ENCODE measurements around the gene SS18.
"Not testable (repeated sequence)": the region's sequence is repeated elsewhere in the genome, so short reads cannot be mapped to it uniquely, and the experiment has no call there.

The SS18 gene, protein sequence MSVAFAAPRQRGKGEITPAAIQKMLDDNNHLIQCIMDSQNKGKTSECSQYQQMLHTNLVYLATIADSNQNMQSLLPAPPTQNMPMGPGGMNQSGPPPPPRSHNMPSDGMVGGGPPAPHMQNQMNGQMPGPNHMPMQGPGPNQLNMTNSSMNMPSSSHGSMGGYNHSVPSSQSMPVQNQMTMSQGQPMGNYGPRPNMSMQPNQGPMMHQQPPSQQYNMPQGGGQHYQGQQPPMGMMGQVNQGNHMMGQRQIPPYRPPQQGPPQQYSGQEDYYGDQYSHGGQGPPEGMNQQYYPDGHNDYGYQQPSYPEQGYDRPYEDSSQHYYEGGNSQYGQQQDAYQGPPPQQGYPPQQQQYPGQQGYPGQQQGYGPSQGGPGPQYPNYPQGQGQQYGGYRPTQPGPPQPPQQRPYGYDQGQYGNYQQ

DNA sequence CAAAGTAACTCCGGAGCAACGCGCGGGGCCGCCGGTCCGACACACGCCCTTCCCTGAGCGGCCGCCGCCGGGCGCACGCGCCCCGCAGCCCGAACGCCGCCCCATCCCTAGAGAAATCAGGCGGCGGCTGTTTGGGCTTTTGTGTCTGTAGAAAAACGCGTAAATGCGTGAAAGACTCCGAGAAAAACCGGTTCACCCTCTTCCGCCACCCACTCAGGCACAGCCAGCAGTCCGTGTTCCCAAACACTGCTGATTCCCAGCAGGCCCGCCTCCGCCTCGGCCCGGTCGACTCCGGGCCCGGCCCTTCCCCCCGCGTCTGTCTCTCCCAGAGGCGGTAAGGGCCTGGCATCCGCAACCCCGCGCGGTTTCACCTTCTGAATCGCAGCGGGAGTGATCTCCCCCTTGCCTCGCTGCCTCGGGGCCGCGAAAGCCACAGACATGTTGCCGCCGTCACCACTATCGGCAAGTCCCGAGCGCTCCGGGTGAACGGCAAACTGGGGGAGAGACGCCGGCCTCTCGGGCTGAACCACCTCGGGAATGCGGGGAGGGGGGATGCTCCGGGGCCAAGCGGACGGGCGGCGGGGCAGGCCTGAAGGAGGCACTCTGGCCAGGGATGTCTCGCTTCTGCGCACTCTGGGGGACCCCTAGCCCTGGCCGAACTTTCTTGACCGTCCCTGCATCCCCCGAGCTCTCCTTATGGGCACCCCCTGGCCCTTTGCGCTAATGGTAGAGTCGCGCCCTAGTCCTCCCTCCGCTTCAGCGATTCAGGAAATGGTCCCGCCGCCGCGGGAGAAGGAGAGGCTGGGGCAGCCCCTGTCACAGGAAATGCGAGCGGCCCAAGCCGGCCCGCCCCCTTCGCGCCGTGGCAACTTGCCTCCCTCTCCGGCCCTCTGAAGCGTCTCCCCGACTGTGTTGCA is at the start of gene SS18:
SS18 (minus strand) TSS at position 484 of the 917 bp plus-strand sequence; CDS start at position 440, 44 bp downstream.
- DNase-seq = peak; percentile 95

DNA sequence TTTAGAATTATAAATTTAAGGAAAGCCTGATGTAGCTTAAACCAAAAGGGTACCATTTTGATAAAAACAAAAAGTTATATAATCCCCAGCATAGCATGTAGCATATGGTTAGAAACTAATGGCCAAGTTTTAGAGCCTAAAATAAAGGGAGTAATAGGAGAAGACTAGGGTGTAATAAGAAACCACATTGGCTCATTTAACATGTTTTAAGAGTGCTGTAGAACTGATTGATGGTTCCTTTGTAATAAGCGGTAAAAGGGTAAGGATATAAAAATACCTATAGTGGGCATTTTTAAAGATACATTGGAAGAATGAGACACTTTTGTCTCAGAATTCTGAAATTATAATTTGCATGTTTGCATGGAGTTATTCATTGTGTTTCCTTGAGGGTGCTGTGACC is 45.1 kb upstream of the SS18 start:
- no peak for DNase-seq

DNA sequence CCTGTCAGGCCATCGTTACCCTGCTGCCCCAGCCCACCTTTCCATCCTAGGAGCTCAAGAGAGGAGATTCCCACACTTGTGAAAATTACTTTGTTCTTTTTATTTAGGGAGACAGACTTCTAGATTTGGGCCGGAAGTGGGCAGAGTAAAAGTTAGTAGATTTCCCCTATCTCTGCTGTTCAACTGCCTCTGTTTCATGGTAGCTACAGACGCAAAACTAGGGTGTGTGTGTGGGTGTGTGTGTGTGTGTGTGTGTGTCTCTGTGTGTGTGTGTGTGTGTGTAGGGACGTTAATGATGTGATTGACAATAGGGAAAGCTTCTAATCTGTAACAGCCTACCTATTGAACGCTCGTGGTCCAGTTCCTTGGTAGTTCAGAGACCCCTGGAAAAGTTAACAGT is 43.7 kb upstream of the SS18 start:
- DNase-seq = no peak

DNA sequence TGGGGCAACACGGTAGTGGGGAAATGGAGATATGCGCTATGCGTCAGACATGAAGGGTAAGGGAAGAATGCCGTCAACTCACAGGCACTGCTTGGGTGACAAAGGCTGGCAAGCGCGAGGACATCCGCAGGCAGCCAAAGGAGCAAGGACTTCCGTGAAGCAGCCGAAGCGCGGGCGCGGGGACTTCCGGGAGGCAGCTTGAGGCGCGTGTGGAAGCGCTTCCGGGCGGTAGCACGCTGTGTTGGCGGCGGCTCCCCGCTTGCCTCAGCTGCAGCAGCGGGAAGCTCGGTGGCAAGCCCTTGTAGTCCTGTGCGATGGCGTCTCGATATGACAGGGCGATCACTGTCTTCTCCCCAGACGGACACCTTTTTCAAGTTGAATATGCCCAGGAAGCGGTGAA is 43.2 kb upstream of the SS18 start, which contains the start of gene PSMA8:
PSMA8 (plus strand) TSS at position 218 of the 400 bp plus-strand sequence; CDS start at position 315, 97 bp downstream.
- DNase-seq = peak; percentile 36

DNA sequence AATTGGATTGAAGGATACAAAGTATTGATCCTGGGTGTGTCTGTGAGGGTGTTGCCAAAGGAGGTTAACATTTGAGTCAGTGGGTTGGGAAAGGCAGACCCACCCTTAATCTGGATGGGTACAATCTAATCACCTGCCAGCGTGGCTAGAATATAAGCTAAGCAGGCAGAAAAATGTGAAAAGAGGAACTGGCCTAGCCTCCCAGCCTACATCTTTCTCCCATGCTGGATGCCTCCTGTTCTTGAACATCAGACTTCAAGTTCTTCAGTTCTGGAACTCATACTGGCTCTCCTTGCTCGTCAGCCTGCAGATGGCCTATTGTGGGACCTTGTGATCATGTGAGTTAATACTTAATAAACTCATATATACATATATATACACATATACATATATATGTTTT is 37.8 kb upstream of the SS18 start:
- not testable (repeated sequence) for DNase-seq

DNA sequence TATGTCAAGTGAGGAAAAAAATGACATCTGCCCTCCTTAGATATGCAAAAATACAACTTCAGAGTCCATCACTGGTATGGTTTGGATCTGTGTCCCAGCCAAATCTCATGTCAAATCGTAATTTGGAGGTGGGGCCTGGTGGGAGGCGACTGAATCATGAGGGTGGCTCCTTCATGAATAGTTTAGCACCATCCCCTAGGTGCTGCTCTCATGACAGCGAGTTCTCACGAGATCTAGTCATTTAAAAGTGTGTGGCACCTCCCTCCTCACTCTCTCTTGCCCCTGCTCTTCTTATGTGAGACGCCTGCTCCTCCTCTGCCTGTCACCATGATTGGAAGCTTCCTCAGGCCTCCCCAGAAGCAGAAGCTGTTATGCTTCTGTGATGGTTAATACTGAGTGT is 37.4 kb upstream of the SS18 start:
- DNase-seq = no peak

DNA sequence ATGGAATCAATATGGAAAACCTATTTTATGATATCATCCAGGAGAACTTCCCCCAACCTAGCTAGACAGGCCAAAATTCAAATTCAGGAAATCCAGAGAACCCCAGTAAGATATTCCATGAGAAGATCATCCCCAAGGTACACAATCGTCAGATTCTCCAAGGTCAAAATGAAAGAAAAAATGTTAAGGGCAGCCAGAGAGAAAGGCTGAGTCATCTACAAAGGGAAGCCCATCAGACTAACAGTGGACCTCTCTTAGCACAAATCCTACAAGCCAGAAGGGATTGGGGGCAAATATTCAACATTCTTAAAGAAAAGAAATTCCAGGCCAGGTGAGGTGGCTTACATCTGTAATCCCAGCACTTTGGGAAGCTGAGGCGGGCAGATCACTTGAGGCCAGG is 31.6 kb upstream of the SS18 start:
- not testable (repeated sequence) for DNase-seq

DNA sequence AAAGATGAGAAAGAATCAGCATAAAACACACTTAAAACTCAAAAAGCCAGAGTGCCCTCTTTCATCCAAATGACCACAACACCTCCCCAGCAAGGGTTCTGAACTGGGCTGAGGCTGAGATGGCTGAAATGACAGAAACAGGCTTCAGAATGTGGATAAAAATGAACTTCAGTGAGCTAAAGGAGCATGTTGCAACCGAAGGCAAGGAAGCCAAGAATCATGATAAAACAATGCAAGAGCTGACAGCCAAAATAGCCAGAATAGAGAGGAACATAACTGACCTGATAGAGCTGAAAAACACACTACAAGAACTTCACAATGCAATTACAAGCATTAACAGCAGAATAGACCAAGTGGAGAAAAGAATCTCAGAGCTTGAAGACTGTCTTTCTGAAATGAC is 31.1 kb upstream of the SS18 start:
- DNase-seq = no peak

DNA sequence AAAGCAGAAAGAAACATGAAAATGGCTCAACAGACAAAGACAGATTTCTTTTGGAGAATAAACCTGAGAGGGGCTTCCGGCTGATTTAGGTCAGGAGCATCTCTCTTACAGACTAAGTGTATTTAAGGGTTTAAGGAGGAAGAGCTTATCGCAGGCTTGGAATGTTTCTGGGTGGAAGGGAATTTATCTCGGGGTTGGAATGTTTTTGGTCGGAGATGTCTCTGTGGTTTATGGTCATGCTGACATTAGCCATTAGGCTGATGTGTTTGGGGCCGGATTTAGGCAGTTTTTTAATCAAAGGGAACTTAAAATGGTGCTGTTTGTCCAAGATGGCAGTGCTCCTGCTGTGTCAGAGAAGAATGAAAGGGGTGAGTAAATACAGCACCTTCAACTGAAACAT is 28.8 kb upstream of the SS18 start:
- no peak for DNase-seq

DNA sequence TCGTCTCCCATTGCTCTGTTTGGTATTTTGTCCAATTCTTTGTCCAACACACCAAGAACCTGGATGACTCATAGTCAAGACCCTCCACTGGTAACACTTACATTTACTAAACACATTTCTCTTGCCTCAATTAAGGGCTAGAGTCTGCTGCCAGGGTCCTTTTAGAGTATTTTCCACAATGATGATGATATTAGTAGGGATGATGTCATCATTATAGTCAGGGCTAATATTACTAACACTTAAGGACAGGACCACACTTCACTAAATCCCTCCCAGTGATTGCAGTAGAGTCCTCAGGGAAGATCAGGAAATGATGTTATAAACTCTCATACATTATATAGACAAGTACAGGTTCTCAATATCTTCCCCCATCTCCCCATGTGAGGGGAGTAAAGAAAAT is 13.6 kb upstream of the SS18 start:
- no peak for DNase-seq

DNA sequence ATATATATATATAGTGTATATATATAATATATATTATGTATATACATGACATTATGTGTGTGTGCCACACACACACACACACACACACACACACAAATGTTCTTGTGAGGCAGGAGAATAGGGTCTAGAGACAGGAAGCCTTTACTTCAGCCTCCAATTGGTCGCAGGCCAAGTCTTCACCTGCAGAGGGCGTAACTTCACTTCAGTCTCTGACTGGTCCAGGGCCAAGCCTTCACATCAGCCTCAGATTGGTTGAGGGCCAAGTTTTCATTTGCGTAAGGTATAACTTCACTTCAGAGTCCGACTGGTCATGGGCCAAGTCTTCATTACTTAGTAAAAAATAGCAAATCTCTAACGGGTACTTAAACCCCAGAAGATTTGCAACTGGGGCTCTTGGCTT is 13.2 kb upstream of the SS18 start:
- peak; percentile 54 for DNase-seq

DNA sequence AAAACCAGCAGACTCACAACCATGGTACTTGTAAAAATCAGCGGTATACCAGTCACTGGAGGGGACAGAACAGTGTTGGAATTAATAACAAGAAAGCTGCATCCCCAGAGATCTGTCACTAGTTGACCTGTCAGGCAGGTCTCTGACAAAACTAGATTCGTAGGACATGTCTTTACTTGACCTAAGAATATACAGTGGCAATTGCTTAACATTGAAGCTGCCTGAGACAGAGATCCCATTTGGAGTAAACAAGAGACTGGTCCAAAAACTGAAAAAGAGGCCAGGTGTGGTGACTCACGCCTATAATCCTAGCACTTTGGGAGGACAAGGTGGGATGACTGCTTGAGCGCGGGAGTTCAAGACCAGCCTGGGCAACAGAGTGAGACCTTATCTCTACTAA is 7.2 kb upstream of the SS18 start:
- DNase-seq = no peak

DNA sequence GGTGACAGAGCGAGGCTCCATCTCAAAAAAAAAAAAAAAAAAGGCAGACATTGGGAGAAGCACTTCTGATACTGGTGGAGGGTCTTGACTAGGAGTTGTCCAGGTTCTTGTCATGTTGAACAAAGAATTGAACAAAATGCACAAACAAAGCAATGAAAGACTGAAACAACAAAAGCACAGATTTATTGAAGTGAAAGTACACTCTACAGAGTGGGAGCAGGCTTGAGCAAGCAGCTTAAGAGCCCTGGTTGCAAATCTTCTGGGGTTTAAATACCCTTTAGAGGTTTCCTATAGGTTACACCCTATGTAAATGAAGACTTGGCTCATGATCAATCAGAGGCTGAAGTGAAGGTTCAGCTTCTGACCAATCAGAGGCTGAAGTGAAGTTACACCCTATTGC is 6.4 kb upstream of the SS18 start:
- DNase-seq = no peak

DNA sequence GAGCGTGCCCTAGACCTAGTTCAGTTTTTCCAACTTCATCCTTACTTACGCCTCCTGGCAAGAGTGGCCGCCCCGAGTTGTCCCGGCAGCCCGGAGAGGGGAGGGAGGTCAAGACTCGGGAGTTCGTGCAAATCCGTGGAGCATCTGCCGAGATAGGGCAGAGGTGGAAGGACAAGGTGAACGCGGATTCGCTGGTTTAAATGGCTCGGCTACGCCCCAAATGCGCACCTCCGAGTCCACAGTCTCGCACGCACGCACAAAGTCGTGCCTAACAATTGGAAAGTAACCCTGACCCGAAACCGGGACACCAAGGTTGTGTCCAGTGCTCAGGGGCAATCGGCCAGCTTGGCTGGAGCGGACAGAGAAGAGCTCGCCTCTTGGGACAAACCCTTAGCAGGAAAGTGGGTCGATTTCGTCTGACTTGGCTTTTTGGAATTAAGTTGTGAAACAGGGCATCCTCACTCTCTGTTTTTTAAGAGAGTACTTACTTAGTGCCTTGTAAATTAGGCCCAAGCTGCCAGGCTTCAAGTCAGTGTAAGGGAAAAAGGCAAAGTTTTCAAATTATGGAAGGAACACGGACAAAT is 726 bp upstream of the SS18 start:
- peak; percentile 81 for DNase-seq

DNA sequence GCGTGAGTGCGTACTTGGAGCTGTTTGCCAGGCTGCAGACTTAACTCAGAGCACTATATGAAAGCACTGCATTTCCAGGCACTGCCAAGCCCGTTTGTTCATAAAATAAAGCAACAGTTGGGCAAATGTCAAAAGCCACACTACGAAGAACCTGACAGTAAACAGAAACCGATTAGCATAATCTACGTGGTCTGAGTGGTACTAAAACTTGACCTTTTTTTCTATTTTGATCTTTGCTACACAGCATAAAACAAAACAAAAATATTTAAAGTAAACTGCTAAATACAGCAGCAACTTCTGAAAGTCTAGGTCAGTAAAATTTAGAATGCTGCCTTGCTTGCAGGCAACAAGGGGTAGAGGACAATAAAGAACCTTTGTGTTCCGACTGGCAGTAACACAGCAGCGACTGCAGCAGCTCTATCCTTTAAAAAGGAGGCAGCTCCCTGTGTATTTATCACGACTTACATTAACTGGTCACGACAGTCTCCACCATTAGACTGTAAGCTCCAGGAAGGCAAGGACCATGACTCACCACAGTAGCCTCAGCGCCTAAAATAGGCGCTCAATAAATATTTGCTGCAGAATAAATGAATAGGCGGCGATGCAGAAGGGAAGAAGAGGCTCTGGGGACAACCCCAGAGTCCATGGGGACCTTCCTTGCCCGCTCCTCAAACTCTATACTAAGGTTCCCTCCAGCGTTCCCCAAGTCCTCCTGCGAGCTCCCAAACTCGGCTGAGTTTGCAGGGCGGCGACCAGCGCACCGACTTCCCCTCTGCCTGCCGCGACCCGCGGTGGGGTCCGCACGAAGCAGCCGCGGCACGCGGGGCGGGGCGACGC is 902 bp downstream of the SS18 start:
- DNase-seq = peak; percentile 65

DNA sequence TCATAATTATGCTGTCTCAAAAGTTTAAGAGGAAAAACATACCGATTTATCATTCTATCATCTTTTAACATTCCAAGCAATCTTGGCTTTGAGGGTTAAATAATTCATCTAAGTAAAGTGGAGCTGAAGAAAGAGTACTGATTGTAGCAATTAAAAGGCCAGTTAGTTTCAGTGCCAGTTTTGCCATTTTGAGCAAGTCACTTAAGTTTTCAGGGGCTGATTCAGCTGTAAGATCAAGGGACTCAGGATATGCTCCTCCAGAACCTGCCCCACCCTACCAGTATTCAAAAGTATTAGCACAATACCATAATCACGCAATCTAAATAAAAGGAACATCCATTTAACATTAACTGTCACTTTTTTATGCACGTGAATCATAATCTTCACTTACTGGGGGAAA is 1.9 kb downstream of the SS18 start:
- peak; percentile 58 for DNase-seq

DNA sequence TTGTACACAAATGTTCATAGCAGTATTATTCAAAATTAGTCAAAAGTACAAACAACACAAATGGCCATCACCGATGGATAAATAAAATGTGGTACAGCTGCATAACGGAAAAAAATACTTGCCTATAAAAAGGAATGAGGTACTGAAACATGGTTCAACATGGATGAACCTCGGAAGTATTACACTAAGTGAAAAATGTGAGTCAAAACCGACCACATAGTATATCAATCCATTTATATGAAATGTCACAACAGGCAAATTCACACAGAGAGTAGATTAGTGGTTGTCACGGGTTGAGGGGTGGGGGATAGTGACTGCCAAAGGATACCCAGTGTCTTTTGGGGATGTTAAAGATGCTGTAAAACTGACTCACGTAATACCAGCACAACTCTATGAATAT is 3.5 kb downstream of the SS18 start:
- DNase-seq = no peak

DNA sequence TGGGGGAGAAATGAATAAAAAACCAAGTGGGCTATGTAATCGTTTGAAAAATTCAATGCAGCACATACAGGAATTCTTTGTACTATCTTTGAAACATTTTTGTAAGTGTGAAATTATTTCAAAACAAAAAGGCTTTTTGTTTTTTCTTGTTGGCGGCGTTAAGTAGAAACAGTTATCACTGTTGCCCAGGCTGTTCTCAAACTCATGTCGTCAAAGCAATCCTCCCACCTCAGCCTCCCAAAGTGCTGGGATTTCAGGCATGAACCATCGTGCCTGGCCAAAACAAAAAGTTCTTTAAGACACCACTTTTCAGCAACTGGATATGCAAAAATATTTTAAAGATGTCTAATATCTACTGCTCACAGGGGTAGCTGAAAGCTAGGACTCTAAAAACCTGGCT is 5.4 kb downstream of the SS18 start:
- no peak for DNase-seq

DNA sequence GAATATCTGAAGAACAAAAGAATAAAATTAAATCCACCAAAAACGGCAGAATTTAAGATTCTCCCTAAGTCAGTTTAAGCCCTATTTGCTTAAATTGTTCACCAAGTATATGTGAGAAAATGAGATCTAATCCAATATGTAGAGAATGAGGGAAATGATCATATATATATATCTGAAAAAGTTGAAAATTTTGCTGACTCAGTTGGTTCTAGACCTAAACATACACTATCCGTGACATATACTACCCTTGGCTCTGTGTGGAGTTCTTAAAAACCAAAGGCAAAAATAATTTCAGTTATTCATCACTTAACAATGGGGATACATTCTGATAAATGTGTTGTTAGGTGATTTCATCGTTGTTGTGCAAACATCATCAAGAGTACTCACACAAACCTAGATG is 7.3 kb downstream of the SS18 start:
- no peak for DNase-seq

DNA sequence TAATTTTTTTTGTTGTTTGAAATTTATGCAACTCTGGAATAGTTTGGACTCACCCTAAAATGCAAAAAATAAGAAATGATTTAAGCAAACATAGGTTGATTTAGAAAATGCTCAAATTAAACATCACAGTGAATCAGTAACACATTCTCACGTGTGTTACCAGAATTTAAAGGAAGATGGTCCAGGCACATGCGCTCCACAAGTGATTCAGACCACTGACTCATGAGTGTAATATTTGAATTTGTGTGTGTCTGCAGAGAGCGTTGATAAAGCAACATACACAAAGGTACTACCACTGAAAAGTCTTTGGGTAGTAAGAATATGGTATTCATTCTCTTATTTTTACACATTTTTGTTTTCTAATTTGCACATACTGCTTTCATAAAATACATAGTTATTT is 7.9 kb downstream of the SS18 start:
- DNase-seq = no peak

DNA sequence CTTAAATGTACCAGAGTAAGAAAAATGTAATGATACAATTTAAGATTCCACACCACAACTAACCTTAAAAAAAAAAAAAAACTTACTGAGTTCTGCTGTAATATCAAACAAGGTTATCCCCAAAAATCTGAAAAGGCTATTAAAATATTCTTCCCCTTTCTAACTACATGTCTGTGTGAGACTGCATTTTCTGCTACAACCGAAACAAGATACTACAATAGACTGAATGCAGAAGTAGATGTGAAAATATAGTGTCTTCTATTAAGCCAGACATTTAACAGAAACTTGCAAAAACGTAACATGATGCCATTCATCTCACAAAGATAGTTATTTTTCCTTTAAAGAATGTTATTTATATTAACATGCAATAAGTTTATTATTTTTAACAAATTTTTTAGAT is 16.2 kb downstream of the SS18 start:
- DNase-seq = no peak

DNA sequence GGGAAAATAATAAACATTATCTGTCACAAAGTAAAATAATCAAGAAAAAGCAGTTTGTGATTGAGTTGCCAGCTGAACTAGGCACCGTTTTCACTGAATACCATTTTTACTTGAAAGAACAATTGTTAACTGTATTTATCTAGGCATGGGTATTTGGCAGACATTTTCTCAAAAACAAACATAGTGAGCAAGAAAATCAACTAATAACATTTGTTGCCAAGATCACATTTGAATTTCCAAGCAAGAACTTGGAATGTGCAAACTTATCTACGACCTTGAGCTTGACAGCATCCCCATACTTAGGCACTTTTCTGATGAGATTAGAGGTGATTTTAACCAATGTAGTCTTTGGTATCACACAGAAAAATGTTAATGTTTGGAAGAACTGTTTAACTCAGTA is 16.7 kb downstream of the SS18 start:
- no peak for DNase-seq

DNA sequence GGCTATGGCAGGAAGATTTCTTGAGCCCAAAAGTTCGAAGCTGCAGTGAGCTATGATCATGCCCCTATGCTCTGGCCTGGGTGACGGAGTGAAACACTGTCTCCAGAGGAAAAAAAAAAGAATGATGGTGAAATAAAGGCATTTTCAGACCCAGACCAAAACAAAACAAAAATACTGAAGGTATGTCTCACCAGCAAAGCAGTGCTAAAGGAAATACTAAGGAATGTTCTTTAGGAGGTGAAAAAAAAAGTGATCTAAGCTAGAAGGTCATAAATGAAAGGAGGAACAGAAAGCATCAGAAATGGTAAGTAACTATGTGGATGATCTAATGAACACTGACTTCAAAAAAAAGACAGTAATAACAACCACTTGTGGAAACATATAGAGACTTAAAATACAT is 18.7 kb downstream of the SS18 start:
- no peak for DNase-seq
